ENCODE results near the gene TNIK. TPM values are rescaled to one million over a fixed set of nuclear protein-coding genes. Genes with fewer than 3 reads are reported as not detected.
"Not testable (repeated sequence)": the region's sequence is repeated elsewhere in the genome, so short reads cannot be mapped to it uniquely, and the experiment has no call there.

Gene TNIK
- total RNA-seq, 4 donors from 2014 or later: 32.9 to 52.0 (median 40.2) TPM

DNA sequence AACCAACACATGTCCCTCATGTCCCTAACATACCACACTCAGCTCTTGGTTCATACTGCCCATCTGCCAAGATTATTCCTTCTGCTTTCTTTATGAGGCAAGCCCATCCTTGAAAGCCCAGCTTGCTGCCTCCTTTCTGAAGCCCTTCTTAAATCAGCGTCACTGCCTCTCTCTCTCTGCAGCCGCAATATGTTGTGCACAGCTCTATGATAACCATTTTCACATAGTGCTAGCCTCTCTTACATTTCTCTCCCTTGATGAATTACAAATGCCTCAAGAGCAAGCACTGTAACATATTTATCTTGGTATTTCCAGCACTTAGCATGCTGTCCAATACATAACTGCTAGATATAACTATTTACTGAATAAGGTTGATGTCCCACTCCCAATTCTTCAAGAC is 86.5 kb downstream of the TNIK start:
- H3K4me3 ChIP-seq: no peak overlapping the region
- intact Hi-C loops (cut with DNase I; ENCODE audit: low total_unique reads): no loop called here
- no peaks in the 10 kb centered on the region for H3K27me3 ChIP-seq
- no peaks in the 10 kb centered on the region for H3K36me3 ChIP-seq
- TF ChIP-seq POLR2AphosphoS5 (IDR thresholded peaks at IDR 0.05) (no peak), EP300 (IDR thresholded peaks at IDR 0.05; ENCODE audit: low read depth) (no peak), POLR2A (IDR thresholded peaks at IDR 0.05) (no peak)
- TF ChIP-seq, protein P1, sequence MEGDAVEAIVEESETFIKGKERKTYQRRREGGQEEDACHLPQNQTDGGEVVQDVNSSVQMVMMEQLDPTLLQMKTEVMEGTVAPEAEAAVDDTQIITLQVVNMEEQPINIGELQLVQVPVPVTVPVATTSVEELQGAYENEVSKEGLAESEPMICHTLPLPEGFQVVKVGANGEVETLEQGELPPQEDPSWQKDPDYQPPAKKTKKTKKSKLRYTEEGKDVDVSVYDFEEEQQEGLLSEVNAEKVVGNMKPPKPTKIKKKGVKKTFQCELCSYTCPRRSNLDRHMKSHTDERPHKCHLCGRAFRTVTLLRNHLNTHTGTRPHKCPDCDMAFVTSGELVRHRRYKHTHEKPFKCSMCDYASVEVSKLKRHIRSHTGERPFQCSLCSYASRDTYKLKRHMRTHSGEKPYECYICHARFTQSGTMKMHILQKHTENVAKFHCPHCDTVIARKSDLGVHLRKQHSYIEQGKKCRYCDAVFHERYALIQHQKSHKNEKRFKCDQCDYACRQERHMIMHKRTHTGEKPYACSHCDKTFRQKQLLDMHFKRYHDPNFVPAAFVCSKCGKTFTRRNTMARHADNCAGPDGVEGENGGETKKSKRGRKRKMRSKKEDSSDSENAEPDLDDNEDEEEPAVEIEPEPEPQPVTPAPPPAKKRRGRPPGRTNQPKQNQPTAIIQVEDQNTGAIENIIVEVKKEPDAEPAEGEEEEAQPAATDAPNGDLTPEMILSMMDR (IDR thresholded peaks at IDR 0.05): no peak
- no peak overlapping the region for H3K27ac ChIP-seq
- WGBS, 2 donors (ENCODE audit: low coverage in 1 of 2): 96% methylated on average over 2 of the region's 2 CpGs; no CpG with 5 or more reads in 1 of the 2 donors
- peaks cover 0 to 38% (median 0%) of the 10 kb centered on the region in 4 donors for H3K4me1 ChIP-seq
- no peak for DNase-seq
- H3K9me3 ChIP-seq: no peaks in the 10 kb centered on the region
- in situ Hi-C loops (cut with MboI; ENCODE audit: low pct_ligation_motif_present in 1 of 4, low pct_unique_long_range_greater_than_20kb in 1 of 4, low sequenced_read_pairs in 3 of 4): no loop called here

DNA sequence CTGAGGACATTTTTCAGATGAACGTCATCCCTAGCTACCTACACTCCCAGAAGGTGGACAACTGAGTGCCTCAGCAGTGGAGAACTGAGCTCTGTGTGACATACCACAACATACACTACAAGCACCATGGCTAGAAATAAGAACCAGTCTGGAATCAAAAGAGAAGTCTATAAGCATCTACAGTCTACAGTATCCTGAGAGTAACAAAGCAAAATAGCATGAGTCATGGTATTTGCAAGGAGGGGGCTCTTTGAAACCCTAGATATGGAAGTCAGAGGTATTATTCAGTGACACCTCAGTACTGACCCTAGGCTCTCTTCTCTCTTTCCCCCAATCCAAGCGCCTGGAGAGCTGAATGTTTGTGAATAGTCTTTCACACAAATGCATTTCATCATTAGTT is 87.5 kb downstream of the TNIK start:
- WGBS, 2 donors (ENCODE audit: low coverage in 1 of 2): 93% methylated on average over 2 of the region's 2 CpGs; no CpG with 5 or more reads in 1 of the 2 donors
- Histone ChIP-seq H3K27me3 (no peaks in the 10 kb centered on the region), H3K4me3 (no peak overlapping the region), H3K27ac (no peak overlapping the region), H3K9me3 (no peaks in the 10 kb centered on the region), H3K36me3 (no peaks in the 10 kb centered on the region), H3K4me1 (peaks cover 0 to 38% (median 0%) of the 10 kb centered on the region in 4 donors)
- intact Hi-C loops (cut with DNase I; ENCODE audit: low total_unique reads): no loop called here
- in situ Hi-C loops (cut with MboI; ENCODE audit: low pct_ligation_motif_present in 1 of 4, low pct_unique_long_range_greater_than_20kb in 1 of 4, low sequenced_read_pairs in 3 of 4): no loop called here
- DNase-seq: no peak
- TF ChIP-seq, protein P1 (IDR thresholded peaks at IDR 0.05): no peak

DNA sequence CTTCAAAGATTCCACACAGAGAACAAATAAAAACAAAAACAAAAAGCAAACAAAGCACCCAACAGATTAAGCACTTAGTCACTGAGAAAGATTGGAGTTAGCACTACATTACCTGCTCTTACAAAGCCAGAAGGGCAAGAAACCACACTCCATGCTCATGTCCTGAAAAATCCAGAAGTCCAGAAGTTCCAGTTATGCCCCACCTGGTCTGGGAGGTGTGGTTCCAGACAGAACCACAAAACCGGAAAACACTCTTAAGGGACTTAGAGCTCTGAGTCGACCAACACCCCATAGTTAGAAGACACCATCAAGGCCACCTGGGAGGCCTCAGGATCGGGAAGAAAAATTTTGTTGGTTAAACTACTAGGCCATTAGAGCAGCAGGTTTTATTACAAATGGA is 88.9 kb downstream of the TNIK start:
- no peaks in the 10 kb centered on the region for H3K27me3 ChIP-seq
- in situ Hi-C loops (cut with MboI; ENCODE audit: low pct_ligation_motif_present in 1 of 4, low pct_unique_long_range_greater_than_20kb in 1 of 4, low sequenced_read_pairs in 3 of 4) (no loop called here), intact Hi-C loops (cut with DNase I; ENCODE audit: low total_unique reads) (no loop called here)
- H3K36me3 ChIP-seq: no peaks in the 10 kb centered on the region
- no peaks in the 10 kb centered on the region for H3K9me3 ChIP-seq
- H3K4me1 ChIP-seq: peaks cover 0 to 30% (median 0%) of the 10 kb centered on the region in 4 donors
- H3K4me3 ChIP-seq: no peak overlapping the region
- WGBS, 2 donors (ENCODE audit: low coverage in 1 of 2): 55% methylated on average over 3 of the region's 3 CpGs; no CpG with 5 or more reads in 1 of the 2 donors
- no peak for DNase-seq
- no peak overlapping the region for H3K27ac ChIP-seq
- TF ChIP-seq, protein P1 (IDR thresholded peaks at IDR 0.05): no peak
- TF ChIP-seq EP300 (IDR thresholded peaks at IDR 0.05; ENCODE audit: low read depth): no peak
- no peak for TF ChIP-seq POLR2A (IDR thresholded peaks at IDR 0.05)
- TF ChIP-seq POLR2AphosphoS5 (IDR thresholded peaks at IDR 0.05): no peak

DNA sequence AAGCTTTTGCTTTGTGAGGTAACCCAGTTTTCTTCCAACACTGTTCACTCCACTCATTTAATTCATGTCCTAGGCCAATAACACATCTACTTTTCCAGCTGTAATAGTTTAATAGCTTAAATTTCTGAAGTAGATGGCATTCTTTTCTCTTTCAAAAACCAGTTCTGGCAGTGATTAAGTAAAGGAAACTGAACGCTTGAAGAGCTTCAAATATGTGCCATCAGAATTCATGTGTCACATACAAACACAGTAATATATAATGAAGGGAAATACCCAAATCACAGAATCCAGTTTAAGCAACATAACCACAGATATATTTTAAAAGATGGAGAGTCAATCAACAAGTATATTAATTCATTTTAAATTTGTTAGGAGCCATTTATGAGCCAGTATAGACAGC is 91.0 kb downstream of the TNIK start:
- Histone ChIP-seq H3K36me3 (no peaks in the 10 kb centered on the region), H3K4me1 (peaks cover 0 to 22% (median 6%) of the 10 kb centered on the region in 4 donors), H3K4me3 (no peak overlapping the region), H3K27me3 (no peaks in the 10 kb centered on the region), H3K27ac (no peak overlapping the region), H3K9me3 (no peaks in the 10 kb centered on the region)
- WGBS, 2 donors (ENCODE audit: low coverage in 1 of 2): 85 to 87% methylated on average over 1 of the region's 1 CpG
- intact Hi-C loops (cut with DNase I; ENCODE audit: low total_unique reads): no loop called here
- TF ChIP-seq POLR2AphosphoS5 (IDR thresholded peaks at IDR 0.05) (no peak), POLR2A (IDR thresholded peaks at IDR 0.05) (no peak), EP300 (IDR thresholded peaks at IDR 0.05; ENCODE audit: low read depth) (no peak)
- TF ChIP-seq, protein P1 (IDR thresholded peaks at IDR 0.05): no peak
- in situ Hi-C loops (cut with MboI; ENCODE audit: low pct_ligation_motif_present in 1 of 4, low pct_unique_long_range_greater_than_20kb in 1 of 4, low sequenced_read_pairs in 3 of 4): no loop called here
- no peak for DNase-seq

DNA sequence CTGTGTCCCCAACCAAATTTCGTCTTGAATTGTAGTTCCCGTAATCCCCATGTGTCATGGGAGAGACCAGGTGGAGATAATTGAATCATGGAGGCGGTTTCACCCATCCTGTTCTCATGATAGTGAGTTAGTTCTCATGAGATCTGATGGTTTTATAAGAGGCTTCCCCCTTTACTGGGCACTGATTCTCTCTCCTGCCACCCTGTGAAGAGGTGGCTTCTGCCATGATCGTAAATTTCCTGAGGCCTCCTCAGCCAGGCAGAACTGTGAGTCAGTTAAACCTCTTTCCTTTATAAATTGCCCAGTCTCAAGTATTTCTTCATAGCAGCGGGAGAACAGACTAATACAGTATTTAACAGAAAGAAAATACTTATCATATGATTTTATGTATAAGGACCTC is 93.5 kb downstream of the TNIK start:
- not testable (repeated sequence) for H3K36me3 ChIP-seq, H3K27me3 ChIP-seq
- 93 to 96% methylated on average over 4 to 5 of the region's 5 CpGs for WGBS, 2 donors (ENCODE audit: low coverage in 1 of 2)

More for the DNA sequence above, 93.5 kb downstream of the TNIK start:
- in situ Hi-C loops (cut with MboI; ENCODE audit: low pct_ligation_motif_present in 1 of 4, low pct_unique_long_range_greater_than_20kb in 1 of 4, low sequenced_read_pairs in 3 of 4); DNase-seq; H3K4me3 ChIP-seq; H3K27ac ChIP-seq; intact Hi-C loops (cut with DNase I; ENCODE audit: low total_unique reads); H3K9me3 ChIP-seq: not testable (repeated sequence)
- peaks cover 0 to 28% (median 12%) of the 10 kb centered on the region in 4 donors for H3K4me1 ChIP-seq
